ENCODE measurements around the gene CMTM8.

Gene CMTM8

GRCh38 chr3:32254268-32254667 is 15.8 kb downstream of the CMTM8 start:
- DNase-seq, result no peak
- Histone ChIP-seq H3K14ac (ENCODE audit: low read length) (no peak overlapping the region), H3K9ac (ENCODE audit: low read length) (no peak overlapping the region), H3K9me3 (ENCODE audit: insufficient read depth, low read depth, low read length) (no peaks in the 10 kb centered on the region), H2AFZ (ENCODE audit: insufficient read depth, low read length, poor library complexity) (no peak overlapping the region), H3K18ac (ENCODE audit: low read length) (no peak overlapping the region), H3K79me2 (ENCODE audit: control insufficient read depth, insufficient read depth, low read length, poor library complexity) (no peaks in the 10 kb centered on the region), H3K27ac (ENCODE audit: low read depth, low read length) (no peak overlapping the region), H4K8ac (ENCODE audit: low read depth, low read length) (no peak overlapping the region), H4K91ac (ENCODE audit: low read depth, low read length) (no peak overlapping the region), H2BK120ac (ENCODE audit: insufficient read depth, low read length, poor library complexity) (no peak overlapping the region), H2AK5ac (ENCODE audit: low read length) (no peak overlapping the region), H2BK5ac (ENCODE audit: low read depth, low read length, poor library complexity) (no peak overlapping the region), H3K23ac (ENCODE audit: low read length) (no peak overlapping the region), H3K4me2 (ENCODE audit: low read length) (no peak overlapping the region), H3K27me3 (ENCODE audit: insufficient read depth, low read length) (no peaks in the 10 kb centered on the region), H4K12ac (ENCODE audit: low read depth, low read length) (no peak overlapping the region), H2BK12ac (ENCODE audit: low read length) (no peak overlapping the region), H3K4me1 (ENCODE audit: control insufficient read depth in 1 of 2, insufficient read depth in 2 of 2, low read length in 2 of 2) (no peaks in the 10 kb centered on the region), H3K79me1 (ENCODE audit: low read length) (no peaks in the 10 kb centered on the region), H3K4ac (ENCODE audit: low read depth, low read length) (no peak overlapping the region), H3K4me3 (ENCODE audit: low read depth, low read length) (no peak overlapping the region), H3K36me3 (ENCODE audit: control insufficient read depth in 1 of 2, insufficient read depth in 2 of 2, low read length in 2 of 2) (no peaks in the 10 kb centered on the region)
- WGBS (ENCODE audit: extremely low coverage, insufficient coverage, insufficient read length), result no CpG with 5 or more reads among the region's 1 CpG

- no peak overlapping the region for H3K14ac ChIP-seq (ENCODE audit: low read length)
- no peak overlapping the region for H3K18ac ChIP-seq (ENCODE audit: low read length)
- WGBS (ENCODE audit: extremely low coverage, insufficient coverage, insufficient read length), result no CpG with 5 or more reads among the region's 2 CpGs
- H2AFZ ChIP-seq (ENCODE audit: insufficient read depth, low read length, poor library complexity), result no peak overlapping the region
- no peak overlapping the region for H3K4me2 ChIP-seq (ENCODE audit: low read length)
- H3K36me3 ChIP-seq (ENCODE audit: control insufficient read depth in 1 of 2, insufficient read depth in 2 of 2, low read length in 2 of 2), result no peaks in the 10 kb centered on the region
- no peak overlapping the region for H4K8ac ChIP-seq (ENCODE audit: low read depth, low read length)
- no peak overlapping the region for H3K27ac ChIP-seq (ENCODE audit: low read depth, low read length)
- H3K4me1 ChIP-seq (ENCODE audit: control insufficient read depth in 1 of 2, insufficient read depth in 2 of 2, low read length in 2 of 2), result no peaks in the 10 kb centered on the region
- H4K91ac ChIP-seq (ENCODE audit: low read depth, low read length), result no peak overlapping the region
- H3K27me3 ChIP-seq (ENCODE audit: insufficient read depth, low read length), result no peaks in the 10 kb centered on the region
- no peak overlapping the region for H2AK5ac ChIP-seq (ENCODE audit: low read length)
- H3K23ac ChIP-seq (ENCODE audit: low read length), result no peak overlapping the region
- no peaks in the 10 kb centered on the region for H3K79me2 ChIP-seq (ENCODE audit: control insufficient read depth, insufficient read depth, low read length, poor library complexity)
- no peak overlapping the region for H3K4me3 ChIP-seq (ENCODE audit: low read depth, low read length)
- DNase-seq, result no peak
- H3K9ac ChIP-seq (ENCODE audit: low read length), result no peak overlapping the region
- no peak overlapping the region for H4K12ac ChIP-seq (ENCODE audit: low read depth, low read length)
- H3K4ac ChIP-seq (ENCODE audit: low read depth, low read length), result no peak overlapping the region
- peaks cover 2% of the 10 kb centered on the region for H3K9me3 ChIP-seq (ENCODE audit: insufficient read depth, low read depth, low read length)
- no peak overlapping the region for H2BK120ac ChIP-seq (ENCODE audit: insufficient read depth, low read length, poor library complexity)
- no peaks in the 10 kb centered on the region for H3K79me1 ChIP-seq (ENCODE audit: low read length)
- H2BK12ac ChIP-seq (ENCODE audit: low read length), result no peak overlapping the region
- H2BK5ac ChIP-seq (ENCODE audit: low read depth, low read length, poor library complexity), result no peak overlapping the region
These were observed 16.9 kb downstream of the CMTM8 start for GRCh38 chr3:32255345-32255744.

- Histone ChIP-seq H3K23ac (ENCODE audit: low read length) (no peak overlapping the region), H3K27ac (ENCODE audit: low read depth, low read length) (no peak overlapping the region), H3K4me1 (ENCODE audit: control insufficient read depth in 1 of 2, insufficient read depth in 2 of 2, low read length in 2 of 2) (no peaks in the 10 kb centered on the region), H3K27me3 (ENCODE audit: insufficient read depth, low read length) (no peaks in the 10 kb centered on the region), H3K9ac (ENCODE audit: low read length) (no peak overlapping the region), H2BK12ac (ENCODE audit: low read length) (no peak overlapping the region), H3K4me2 (ENCODE audit: low read length) (no peak overlapping the region), H2AFZ (ENCODE audit: insufficient read depth, low read length, poor library complexity) (no peak overlapping the region), H3K36me3 (ENCODE audit: control insufficient read depth in 1 of 2, insufficient read depth in 2 of 2, low read length in 2 of 2) (no peaks in the 10 kb centered on the region), H3K79me2 (ENCODE audit: control insufficient read depth, insufficient read depth, low read length, poor library complexity) (no peaks in the 10 kb centered on the region), H2BK5ac (ENCODE audit: low read depth, low read length, poor library complexity) (no peak overlapping the region), H4K8ac (ENCODE audit: low read depth, low read length) (no peak overlapping the region), H3K18ac (ENCODE audit: low read length) (no peak overlapping the region), H2BK120ac (ENCODE audit: insufficient read depth, low read length, poor library complexity) (no peak overlapping the region), H4K91ac (ENCODE audit: low read depth, low read length) (no peak overlapping the region), H3K4ac (ENCODE audit: low read depth, low read length) (no peak overlapping the region), H2AK5ac (ENCODE audit: low read length) (no peak overlapping the region), H4K12ac (ENCODE audit: low read depth, low read length) (no peak overlapping the region), H3K4me3 (ENCODE audit: low read depth, low read length) (no peak overlapping the region), H3K79me1 (ENCODE audit: low read length) (no peaks in the 10 kb centered on the region), H3K14ac (ENCODE audit: low read length) (no peak overlapping the region), H3K9me3 (ENCODE audit: insufficient read depth, low read depth, low read length) (peaks cover 2% of the 10 kb centered on the region)
- no peak for DNase-seq
- no CpG with 5 or more reads among the region's 3 CpGs for WGBS (ENCODE audit: extremely low coverage, insufficient coverage, insufficient read length)
These were observed 17.7 kb downstream of the CMTM8 start for GRCh38 chr3:32256206-32256605.

GRCh38 chr3:32257042-32257441 is 18.6 kb downstream of the CMTM8 start:
- H2AFZ ChIP-seq (ENCODE audit: insufficient read depth, low read length, poor library complexity), result no peak overlapping the region

More at GRCh38 chr3:32257042-32257441, 18.6 kb downstream of the CMTM8 start:
- H3K36me3 ChIP-seq (ENCODE audit: control insufficient read depth in 1 of 2, insufficient read depth in 2 of 2, low read length in 2 of 2), result no peaks in the 10 kb centered on the region
- H3K27ac ChIP-seq (ENCODE audit: low read depth, low read length), result no peak overlapping the region
- H2BK5ac ChIP-seq (ENCODE audit: low read depth, low read length, poor library complexity), result no peak overlapping the region
- no peaks in the 10 kb centered on the region for H3K27me3 ChIP-seq (ENCODE audit: insufficient read depth, low read length)
- H4K8ac ChIP-seq (ENCODE audit: low read depth, low read length), result no peak overlapping the region
- H3K9ac ChIP-seq (ENCODE audit: low read length), result no peak overlapping the region
- H4K12ac ChIP-seq (ENCODE audit: low read depth, low read length), result no peak overlapping the region
- no peak for DNase-seq
- H3K79me2 ChIP-seq (ENCODE audit: control insufficient read depth, insufficient read depth, low read length, poor library complexity), result no peaks in the 10 kb centered on the region
- no peak overlapping the region for H3K18ac ChIP-seq (ENCODE audit: low read length)
- H3K23ac ChIP-seq (ENCODE audit: low read length), result no peak overlapping the region
- H2AK5ac ChIP-seq (ENCODE audit: low read length), result no peak overlapping the region
- WGBS (ENCODE audit: extremely low coverage, insufficient coverage, insufficient read length), result no CpG with 5 or more reads among the region's 3 CpGs
- H3K4me2 ChIP-seq (ENCODE audit: low read length), result no peak overlapping the region
- no peak overlapping the region for H3K14ac ChIP-seq (ENCODE audit: low read length)
- H2BK12ac ChIP-seq (ENCODE audit: low read length), result no peak overlapping the region
- H3K9me3 ChIP-seq (ENCODE audit: insufficient read depth, low read depth, low read length), result peaks cover 2% of the 10 kb centered on the region
- no peak overlapping the region for H2BK120ac ChIP-seq (ENCODE audit: insufficient read depth, low read length, poor library complexity)
- H3K4ac ChIP-seq (ENCODE audit: low read depth, low read length), result no peak overlapping the region
- H3K79me1 ChIP-seq (ENCODE audit: low read length), result no peaks in the 10 kb centered on the region
- no peak overlapping the region for H4K91ac ChIP-seq (ENCODE audit: low read depth, low read length)
- no peaks in the 10 kb centered on the region for H3K4me1 ChIP-seq (ENCODE audit: control insufficient read depth in 1 of 2, insufficient read depth in 2 of 2, low read length in 2 of 2)
- no peak overlapping the region for H3K4me3 ChIP-seq (ENCODE audit: low read depth, low read length)

Data from trophoblast cell (in vitro differentiated cells and primary cell).